Esophagus muscularis mucosa (tissue), 4 donors: Measurements from ENCODE around the gene NLRP9. TPM values are rescaled to one million over a fixed set of nuclear protein-coding genes. Genes with fewer than 3 reads are reported as not detected.
"Not testable (repeated sequence)": the region's sequence is repeated elsewhere in the genome, so short reads cannot be mapped to it uniquely, and the experiment has no call there.

Experiments
- DNase-seq: peaks from one replicate; pipeline ENCODE4 v3.0.0-alpha.2; 2017; ENCODE audit errors: extremely low spot score
- H3K27ac ChIP-seq, 4 donors: fragments of 200-600 bp; sonication (generic); replicated peaks in 1 of 4; 1 replicate in 3 of 4; 2 replicates in 1 of 4; pipeline ENCODE4 v1.5.1; 2016 to 2019; ENCODE audit warnings: mild to moderate bottlenecking in 1 of 4
- H3K27me3 ChIP-seq, 4 donors: fragments of 200-600 bp; sonication (generic); one replicate each; pipeline versions ENCODE4 v1.5.1 to v1.6.0; 2016 to 2019
- H3K36me3 ChIP-seq, 4 donors: fragments of 200-600 bp; sonication (generic); one replicate each; pipeline ENCODE4 v1.5.1; 2016 to 2019
- H3K4me1 ChIP-seq, 4 donors: fragments of 200-600 bp; sonication (generic); one replicate each; pipeline ENCODE4 v1.5.1; 2016 to 2019
- H3K4me3 ChIP-seq, 4 donors: fragments of 200-600 bp; sonication (generic); 1 replicate in 2 of 4; 2 replicates in 2 of 4; pipeline ENCODE4 v1.5.1; 2016 to 2019; ENCODE audit warnings: mild to moderate bottlenecking in 4 of 4, moderate library complexity in 1 of 4
- H3K9me3 ChIP-seq, 4 donors: fragments of 200-600 bp; sonication (generic); 1 replicate in 3 of 4; 2 replicates in 1 of 4; pipeline ENCODE4 v1.5.1; 2016 to 2019
- CTCF ChIP-seq, 3 experiments: fragments of 200-600 bp in 2 of 3; fragments of 450-650 bp in 1 of 3; sonication (generic) in 2 of 3; IDR thresholded peaks; one replicate each; pipeline ENCODE4 v1.5.1; 2017 to 2019; ENCODE audit warnings: antibody characterized with exemption in 3 of 3, mild to moderate bottlenecking in 2 of 3, moderate library complexity in 1 of 3
- EP300 ChIP-seq: sonication (generic); formaldehyde crosslinking; IDR thresholded peaks from one replicate; pipeline ENCODE4 v1.6.1; 2017; ENCODE audit warnings: antibody characterized with exemption
- POLR2A ChIP-seq: fragments of 450-650 bp; IDR thresholded peaks from one replicate; pipeline ENCODE4 v1.6.1; 2017; ENCODE audit warnings: antibody characterized with exemption, moderate library complexity, mild to moderate bottlenecking, low read depth
- POLR2AphosphoS5 ChIP-seq, 2 donors: sonication (generic); formaldehyde crosslinking; IDR thresholded peaks; one replicate each; pipeline ENCODE4 v1.6.1; 2017; ENCODE audit warnings: antibody characterized with exemption in 2 of 2
- WGBS: methylation state at CpG from one replicate; pipeline ENCODE4 v1.1.5; 2018; 5-methylcytosine and 5-hydroxymethylcytosine counted together
- intact Hi-C: fragments of 100-400 bp; cut with DNase I; formaldehyde crosslinking; loops from one replicate; pipeline ENCODE4 v1.15.1; 2023
- total RNA-seq, 4 donors: library from RNA; depleted of rRNA; stranded (reverse); fragments of >200 nt; gene quantifications; one replicate each; pipeline versions ENCODE4 v1.1.0 to v1.2.1, GENCODE V29; 2016

Gene NLRP9
- total RNA-seq, 4 donors from 2014 or later = not detected

GRCh38 chr19:55720214-55720746 is 17.9 kb downstream of the NLRP9 start:
- Histone ChIP-seq H3K27ac (no peak overlapping the region), H3K27me3 (peaks cover 0 to 61% (median 15%) of the 10 kb centered on the region in 4 donors), H3K9me3 (peaks cover 0 to 9% (median 3%) of the 10 kb centered on the region in 4 donors), H3K4me3 (no peak overlapping the region), H3K4me1 (no peaks in the 10 kb centered on the region), H3K36me3 (no peaks in the 10 kb centered on the region)
- no peak for DNase-seq
- intact Hi-C loops = no loop called here
- WGBS = 76% methylated on average over 5 of the region's 5 CpGs
- TF ChIP-seq CTCF (IDR thresholded peaks at IDR 0.05) (no peak), EP300 (no peak), POLR2AphosphoS5 (IDR thresholded peaks at IDR 0.05) (no peak)

GRCh38 chr19:55717879-55718711 is 20.1 kb downstream of the NLRP9 start:
- H3K4me1 ChIP-seq, H3K36me3 ChIP-seq, H3K4me3 ChIP-seq, intact Hi-C loops, H3K9me3 ChIP-seq, H3K27ac ChIP-seq, DNase-seq: not testable (repeated sequence)
- H3K27me3 ChIP-seq = peaks cover 0 to 67% (median 15%) of the 10 kb centered on the region in 4 donors
- WGBS = 48% methylated on average over 13 of the region's 13 CpGs

GRCh38 chr19:55717251-55717650 is 21.0 kb downstream of the NLRP9 start:
- DNase-seq = no peak
- intact Hi-C loops = no loop called here
- TF ChIP-seq POLR2A (no peak), CTCF (IDR thresholded peaks at IDR 0.05) (no peak), EP300 (no peak), POLR2AphosphoS5 (IDR thresholded peaks at IDR 0.05) (no peak)
- 77% methylated on average over 10 of the region's 11 CpGs for WGBS
- Histone ChIP-seq H3K9me3 (peaks cover 0 to 9% (median 3%) of the 10 kb centered on the region in 4 donors), H3K27ac (no peak overlapping the region), H3K4me3 (no peak overlapping the region), H3K4me1 (no peaks in the 10 kb centered on the region), H3K36me3 (no peaks in the 10 kb centered on the region), H3K27me3 (peaks cover 0 to 67% (median 15%) of the 10 kb centered on the region in 4 donors)

GRCh38 chr19:55716531-55716930 is 21.7 kb downstream of the NLRP9 start:
- WGBS = 92% methylated on average over 15 of the region's 15 CpGs
- H3K27me3 ChIP-seq = peaks cover 0 to 62% (median 13%) of the 10 kb centered on the region in 4 donors
- H3K27ac ChIP-seq = no peak overlapping the region
- H3K4me3 ChIP-seq = no peak overlapping the region
- no peaks in the 10 kb centered on the region for H3K36me3 ChIP-seq
- intact Hi-C loops = no loop called here
- TF ChIP-seq POLR2A (no peak), EP300 (no peak), CTCF (IDR thresholded peaks at IDR 0.05) (no peak), POLR2AphosphoS5 (IDR thresholded peaks at IDR 0.05) (no peak)
- H3K9me3 ChIP-seq = peaks cover 0 to 8% (median 1%) of the 10 kb centered on the region in 4 donors
- DNase-seq = no peak
- H3K4me1 ChIP-seq = no peaks in the 10 kb centered on the region

GRCh38 chr19:55712804-55713631 is 25.2 kb downstream of the NLRP9 start:
- no peak for TF ChIP-seq POLR2A
- no peak for TF ChIP-seq POLR2AphosphoS5 (IDR thresholded peaks at IDR 0.05)
- intact Hi-C loops = no loop called here
- no peaks in the 10 kb centered on the region for H3K4me1 ChIP-seq
- no peaks in the 10 kb centered on the region for H3K36me3 ChIP-seq
- WGBS = 79% methylated on average over 2 of the region's 3 CpGs
- H3K9me3 ChIP-seq = no peaks in the 10 kb centered on the region
- H3K4me3 ChIP-seq = no peak overlapping the region
- DNase-seq = no peak
- H3K27me3 ChIP-seq = peaks cover 0 to 28% (median under 1%) of the 10 kb centered on the region in 4 donors
- H3K27ac ChIP-seq = no peak overlapping the region
